GM21381 (cell line): Measurements from ENCODE around the gene ROBO1.

Experiments
- ATAC-seq: cut with Tn5 transposase; IDR thresholded peaks from one replicate; pipeline ENCODE4 v1.9.1; 2021; ENCODE audit warnings: mild to moderate bottlenecking, moderate library complexity; ENCODE audit not compliant: unreplicated experiment

Gene ROBO1

DNA sequence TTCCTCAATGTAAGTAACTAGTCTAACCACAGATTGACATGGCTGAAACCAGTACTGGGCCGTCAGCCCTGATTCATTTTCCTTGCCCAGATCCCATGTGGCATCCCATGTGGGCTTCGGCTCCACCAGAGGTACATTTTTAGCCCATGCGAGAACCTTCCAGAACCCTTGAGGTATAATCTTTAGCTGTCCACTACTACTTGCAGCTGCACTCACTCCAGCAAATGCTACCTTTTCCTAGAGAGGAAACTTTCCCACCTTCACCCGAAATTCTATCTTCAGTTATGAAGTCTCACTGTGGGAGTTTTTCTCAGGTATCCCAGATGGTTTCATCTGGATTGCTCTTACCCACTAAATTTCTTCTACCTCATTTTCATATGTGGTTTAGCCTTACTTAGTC is 907.2 kb downstream of the ROBO1 start:
- no peak for ATAC-seq

DNA sequence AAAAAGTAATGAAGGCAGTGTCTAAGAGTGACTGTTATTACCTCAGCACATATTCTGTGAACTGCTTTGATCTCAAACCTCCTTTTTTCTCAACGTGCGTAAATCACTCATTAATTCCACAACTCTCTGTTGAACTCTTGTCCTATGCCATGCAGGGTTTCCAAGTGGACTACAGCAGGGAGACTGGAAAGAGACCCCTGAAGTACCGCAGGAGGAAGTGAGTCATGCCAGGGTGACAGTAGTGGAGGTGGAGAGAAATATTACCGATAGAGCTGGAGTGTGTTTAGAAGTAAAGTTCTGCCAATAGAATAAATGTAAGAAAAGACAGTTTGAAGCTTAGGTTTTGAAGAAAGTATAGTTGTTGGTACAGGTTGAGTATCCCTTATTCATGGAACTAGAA is 908.9 kb downstream of the ROBO1 start:
- ATAC-seq, result no peak

DNA sequence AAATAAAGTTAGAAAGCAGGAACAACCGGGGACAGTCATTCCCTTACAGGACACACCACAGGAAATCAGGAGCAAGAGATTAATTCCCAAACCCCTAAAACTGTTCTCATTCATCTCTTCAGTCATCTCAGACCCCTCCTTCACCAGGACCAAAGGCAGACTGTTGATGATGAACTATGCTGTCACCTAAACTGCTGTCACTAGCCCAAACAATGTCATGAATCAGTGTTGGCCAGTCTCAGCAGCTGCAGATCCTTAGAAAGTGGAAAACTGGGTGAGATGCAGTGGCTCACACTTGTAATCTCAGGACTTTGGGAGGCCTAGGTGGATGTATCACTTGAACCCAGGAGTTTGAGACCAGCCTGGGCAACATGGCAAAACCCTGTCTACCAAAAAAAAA is 909.6 kb downstream of the ROBO1 start:
- ATAC-seq, result no peak

DNA sequence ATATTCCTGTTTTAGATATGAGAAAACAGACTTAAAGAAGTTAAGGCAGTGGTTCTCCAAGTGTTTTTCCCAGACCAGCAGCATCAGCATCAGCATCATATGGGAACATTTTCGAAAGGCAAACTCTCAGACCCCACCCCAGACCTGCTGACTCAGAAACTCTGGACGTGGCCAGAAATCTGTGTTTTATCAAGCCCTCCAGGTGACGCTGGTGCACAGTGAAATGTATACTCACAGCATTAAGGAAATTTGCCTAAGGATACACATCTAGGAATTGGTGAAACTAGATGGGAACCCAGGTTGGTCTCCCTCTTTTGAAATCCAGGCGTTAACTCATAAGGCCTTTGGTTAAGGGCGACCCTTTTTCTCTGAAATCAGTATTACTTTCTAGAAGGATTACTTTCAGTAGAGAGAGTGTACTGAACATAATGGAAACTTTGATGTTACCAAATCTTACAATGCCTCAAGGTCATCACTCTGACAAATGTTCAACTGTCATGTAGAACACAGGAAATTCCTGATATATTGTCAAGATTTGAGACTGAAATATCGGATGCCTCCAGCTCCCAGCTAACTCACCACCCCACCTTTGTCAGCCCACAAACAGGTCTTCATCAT is 910.2 kb downstream of the ROBO1 start:
- ATAC-seq, result no peak

DNA sequence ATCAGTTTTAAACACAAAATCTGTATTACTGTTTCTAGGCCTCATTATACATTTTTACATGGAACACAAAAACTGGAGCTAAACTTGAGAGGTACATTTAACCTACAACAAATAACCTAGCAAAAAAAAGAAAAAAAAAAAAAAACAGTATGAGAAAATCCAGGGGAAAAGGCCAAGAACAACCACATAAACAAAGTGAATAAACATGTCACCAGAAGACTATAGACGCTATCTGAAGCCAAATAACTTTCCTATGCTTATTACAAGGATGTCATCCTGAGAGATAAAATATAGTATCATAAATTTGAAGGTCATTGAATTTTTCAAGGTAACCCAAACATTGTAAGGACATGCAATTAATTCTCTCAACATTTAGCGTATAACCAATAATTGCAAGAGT is 911.6 kb downstream of the ROBO1 start:
- no peak for ATAC-seq

DNA sequence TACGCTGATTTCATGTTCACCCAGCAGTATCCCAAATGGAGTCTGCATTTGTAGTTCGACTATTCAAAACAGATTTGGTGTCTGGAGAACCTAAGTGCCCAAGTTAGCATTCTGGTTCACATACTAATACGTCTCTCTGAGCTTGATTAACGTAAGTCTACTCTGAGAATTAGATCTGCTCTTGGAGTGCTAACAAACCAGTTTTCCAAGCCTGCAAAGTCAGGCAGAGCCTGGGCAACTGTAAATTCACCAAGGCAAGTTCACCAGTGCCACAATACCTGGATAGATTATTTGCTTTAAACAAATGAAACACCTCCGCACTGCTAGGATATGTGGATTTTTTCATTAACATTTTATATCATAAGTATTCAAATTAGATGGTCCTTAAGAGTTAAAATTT is 912.6 kb downstream of the ROBO1 start:
- no peak for ATAC-seq

DNA sequence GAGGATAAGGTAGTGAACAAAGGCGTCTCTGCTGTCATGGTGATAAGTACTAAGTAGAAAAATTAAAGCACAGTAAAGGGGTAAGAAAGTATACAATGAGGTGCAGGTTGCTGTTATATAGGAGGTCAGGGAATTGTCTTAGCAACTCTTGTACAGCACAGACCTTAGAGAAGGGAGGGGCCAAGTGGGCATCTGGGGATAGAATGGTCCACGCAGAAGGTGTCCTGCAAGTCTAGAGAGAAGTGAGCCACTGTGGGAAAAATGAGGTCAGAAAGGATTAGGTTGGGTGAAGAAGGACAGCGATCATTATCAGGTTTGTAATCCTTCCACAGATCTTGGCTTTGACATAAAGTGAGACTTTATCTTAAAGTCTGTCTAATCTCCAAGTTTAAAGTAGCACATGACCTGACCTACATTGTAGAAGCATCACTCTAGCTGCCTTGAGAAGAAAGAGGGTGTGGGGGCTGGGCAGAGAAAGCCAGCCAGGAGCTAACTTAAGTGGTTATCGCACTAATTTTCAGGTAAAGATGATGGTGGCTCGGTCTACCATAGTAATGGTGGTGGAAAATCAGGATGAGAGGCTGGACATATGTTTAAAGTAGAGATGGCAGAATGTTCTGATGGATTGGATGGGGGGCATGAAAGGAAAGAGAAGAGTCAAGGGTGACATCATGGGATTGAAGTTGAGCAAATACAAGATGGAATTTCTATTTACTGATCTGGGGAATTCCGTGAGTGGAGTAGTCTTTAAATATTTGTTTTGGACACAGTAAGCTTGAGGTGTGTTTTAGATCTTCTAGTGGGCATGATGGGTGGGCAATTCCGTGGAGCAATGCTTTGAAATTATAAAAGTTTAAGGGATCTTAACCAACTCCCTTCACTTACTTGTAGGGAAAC is 919.2 kb downstream of the ROBO1 start:
- ATAC-seq, result no peak

DNA sequence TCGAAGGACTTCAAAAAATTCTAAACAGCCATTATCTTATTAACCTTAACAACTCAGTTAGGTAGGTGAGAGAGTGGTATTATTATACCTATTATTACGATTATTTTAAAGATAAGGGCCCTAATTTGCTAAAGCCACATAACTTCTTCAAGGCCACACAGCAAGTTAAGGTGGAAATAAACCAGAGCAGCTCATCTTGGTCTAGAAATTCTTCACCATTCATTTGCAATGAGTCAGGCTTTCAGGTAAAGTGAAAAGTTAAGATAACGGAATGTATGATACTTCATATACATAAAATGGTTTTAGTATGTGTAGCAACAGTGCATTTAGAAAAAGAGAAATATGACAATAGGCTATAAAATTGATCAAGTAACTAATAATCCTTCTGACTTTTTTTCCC is 920.2 kb downstream of the ROBO1 start:
- no peak for ATAC-seq

DNA sequence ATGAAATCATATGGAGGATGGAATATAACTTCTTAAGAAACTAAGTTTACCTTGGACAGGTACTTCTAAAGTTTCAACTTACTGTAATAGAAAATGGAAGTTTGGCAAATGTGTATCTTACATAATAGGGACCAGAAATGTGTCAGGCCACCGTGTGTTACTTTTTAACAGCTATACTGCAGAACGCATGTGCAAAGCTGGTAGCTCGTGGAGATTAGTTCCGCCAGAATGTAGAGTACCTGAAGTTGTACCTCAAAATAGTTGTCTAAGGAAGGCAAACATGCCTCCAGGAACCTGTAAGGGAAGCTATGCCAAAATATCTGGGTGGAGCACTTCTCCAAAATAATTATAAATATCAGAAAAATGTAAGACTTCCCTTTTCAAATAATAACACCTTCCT is 920.6 kb downstream of the ROBO1 start:
- ATAC-seq, result no peak

DNA sequence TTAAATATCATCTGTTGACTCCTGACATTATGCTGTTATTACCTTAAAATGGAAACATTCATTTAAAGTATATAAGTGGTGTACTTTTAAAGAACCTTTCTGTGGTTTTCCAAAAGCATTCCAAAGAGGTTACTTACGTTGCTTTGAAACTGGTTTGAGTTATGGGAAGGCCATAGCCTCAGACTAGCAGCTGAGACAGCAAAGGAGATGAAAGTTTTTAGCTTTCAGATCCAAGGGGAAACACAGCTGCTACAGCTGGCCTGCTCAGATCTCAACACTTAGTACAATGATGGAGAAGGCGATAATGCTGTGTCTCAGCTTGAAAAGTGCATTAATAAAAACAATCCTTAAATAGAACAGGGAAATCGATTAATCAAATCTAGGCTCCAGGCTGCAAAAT is 921.1 kb downstream of the ROBO1 start:
- no peak for ATAC-seq

DNA sequence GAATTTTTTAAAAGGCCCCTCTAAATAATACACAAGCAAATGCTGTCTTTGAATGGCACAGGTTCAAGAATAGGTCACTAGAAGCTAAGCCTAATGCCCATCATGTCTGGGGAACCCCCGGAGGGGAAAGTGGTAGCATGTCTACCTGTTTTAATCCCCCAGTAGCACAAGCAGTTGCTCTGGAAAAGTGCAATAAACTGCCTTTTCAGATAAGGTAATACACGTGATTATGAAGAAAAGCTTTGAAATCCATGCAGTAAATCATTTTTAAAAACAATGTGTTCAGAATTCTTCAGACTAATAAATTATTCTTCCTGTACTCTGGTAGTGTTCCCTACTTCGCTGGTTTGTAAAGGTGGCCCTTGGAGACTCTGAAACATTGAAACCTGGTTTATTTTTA is 922.2 kb downstream of the ROBO1 start:
- no peak for ATAC-seq

DNA sequence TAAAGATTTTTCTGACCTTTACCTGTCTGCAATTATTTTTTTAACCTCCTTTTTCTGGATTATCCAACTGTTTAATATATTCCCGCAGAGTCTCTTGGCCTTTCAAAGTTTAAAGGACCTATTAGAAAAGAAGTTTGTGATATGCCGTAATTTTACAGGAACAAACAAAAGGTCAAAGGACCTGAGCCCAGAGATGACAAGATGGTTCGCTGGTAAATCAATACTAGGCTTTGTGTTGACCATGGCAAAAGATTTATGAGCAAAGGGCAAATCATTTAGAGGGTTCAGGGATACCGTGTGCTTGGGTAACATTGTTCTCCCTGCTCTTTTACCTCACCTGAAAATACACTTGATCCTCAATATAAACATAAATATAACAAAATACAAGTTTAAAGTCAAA is 923.5 kb downstream of the ROBO1 start:
- no peak for ATAC-seq

DNA sequence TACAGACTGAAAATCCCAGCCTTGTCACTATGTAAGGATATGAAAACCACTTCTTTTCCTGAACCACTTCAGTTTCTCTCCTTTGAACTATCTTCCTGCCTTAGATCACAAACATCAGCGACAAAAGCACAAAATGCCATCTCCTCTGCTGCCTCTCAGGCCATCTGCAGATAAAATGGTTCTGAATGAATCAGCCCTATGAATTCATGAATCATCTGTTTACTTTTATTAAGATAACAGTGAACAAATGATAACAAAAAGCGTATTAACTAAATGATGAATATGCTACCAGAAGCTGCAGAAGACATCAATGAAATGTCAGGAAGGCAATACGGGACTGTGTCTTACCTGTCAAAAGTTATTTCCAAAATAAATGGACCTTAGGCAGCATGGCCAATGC is 928.1 kb downstream of the ROBO1 start:
- no peak for ATAC-seq

DNA sequence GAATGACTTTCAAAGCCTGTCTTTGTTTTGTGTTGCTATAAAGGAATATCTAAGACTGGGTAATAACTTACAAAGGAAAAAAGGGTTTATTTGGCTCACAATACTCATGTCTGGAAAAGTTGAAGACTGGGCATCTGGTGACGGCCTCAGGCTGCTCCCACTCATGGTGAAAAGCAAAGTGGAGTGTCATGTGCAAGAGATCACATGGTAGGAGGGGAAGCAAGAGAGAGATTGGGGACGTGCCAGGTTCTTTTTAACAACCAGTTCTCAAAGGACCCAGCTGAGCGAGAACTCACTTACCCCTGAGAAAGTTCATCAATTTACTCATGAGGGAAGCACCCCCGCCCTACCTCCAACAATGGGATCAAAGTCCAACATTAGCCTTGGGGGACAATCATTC is 929.4 kb downstream of the ROBO1 start:
- ATAC-seq, result no peak

DNA sequence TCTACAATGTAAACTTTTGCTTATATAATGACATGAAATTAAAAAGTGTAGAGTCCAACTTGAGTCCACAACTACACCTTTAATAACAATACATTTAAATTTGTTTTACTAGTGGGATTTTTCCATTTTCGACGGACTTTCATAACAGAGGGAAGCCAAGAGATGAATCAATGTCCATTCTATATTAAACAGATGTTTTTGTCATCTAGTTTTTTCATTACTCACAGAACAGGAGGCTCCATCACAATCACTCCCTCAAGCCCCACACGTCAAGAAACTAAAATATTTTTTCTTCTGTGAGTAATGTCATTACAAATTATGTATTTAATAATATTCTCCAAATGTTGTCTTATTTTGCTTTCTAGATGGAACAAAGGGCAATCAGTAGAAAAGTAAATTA is 932.9 kb downstream of the ROBO1 start:
- no peak for ATAC-seq

DNA sequence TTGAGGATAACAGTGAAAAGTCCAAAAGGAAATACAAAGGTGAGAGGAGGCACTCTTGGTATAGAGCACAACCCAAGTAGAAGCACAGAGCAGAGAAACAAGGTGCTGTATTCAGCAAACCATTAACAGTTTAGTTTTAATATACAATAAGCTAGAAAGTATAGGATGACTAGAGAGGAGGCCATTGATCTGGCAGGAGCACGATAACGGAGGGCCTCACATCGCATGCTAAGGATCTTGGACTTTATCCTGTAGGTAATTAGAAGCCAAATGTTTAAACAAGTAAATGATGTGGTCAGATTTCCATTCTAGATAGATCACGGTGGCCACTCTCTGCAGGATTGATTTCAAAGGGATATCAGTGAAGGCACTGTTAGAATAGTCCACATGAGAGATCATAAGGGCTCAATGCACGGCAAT is 935.0 kb downstream of the ROBO1 start:
- ATAC-seq, result no peak

DNA sequence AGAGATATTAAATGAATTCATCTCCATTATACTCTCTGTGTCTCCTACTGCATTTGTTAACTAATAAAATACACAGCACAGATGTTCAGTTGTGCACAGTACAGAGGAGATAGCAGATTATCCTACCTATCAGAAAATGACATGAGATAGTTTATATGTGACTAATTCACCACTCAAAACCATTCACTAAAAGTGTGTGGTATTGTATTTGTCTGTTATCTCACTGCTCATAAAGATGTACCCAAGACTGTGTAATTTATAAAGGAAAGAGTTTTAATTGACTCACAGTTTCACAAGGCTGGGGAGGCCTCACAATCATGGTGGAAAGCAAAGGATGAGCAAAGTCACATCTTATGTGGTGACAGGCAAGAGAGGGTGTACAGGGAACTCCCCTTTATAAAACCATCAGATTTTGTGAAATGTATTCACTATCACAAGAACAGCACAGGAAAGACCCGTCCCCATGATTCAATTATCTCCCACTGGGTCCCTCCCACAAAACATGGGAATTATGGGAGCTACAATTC is 936.3 kb downstream of the ROBO1 start:
- no peak for ATAC-seq

DNA sequence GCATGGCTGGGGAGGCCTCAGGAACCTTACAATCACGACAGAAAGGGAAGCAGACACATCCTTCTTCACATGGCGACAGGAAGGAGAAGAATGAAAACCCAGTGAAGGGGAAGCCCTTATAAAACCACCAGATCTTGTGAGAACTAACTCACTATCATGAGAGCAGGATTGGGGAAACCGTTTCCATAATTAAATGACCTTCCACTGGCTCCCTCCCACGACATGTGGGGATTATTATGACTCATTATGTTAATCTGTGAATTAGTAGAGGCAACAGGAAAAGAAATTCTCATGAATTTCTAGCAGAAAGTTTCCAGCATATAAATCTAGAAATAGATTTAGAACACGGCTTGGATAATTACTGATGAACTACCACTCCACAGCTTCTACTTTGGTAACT is 937.3 kb downstream of the ROBO1 start:
- ATAC-seq, result no peak

DNA sequence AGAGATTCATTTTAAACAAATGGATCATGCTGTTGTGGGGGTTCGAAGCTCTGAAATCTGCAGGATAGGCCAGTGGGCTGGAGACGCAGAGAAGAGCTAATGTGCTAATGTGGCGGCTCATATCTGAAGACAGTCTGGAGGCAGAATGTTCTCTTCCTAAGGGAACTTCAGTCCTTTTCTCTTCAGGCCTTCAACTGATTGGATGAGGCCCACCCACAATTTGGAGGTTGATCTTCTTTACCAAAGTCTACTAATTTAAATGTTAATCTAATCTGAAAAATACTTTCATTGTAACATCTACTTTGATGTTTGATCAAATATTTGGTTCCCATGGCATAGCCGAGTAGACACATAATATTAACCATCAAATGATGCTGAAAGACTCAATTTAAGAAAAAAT is 940.2 kb downstream of the ROBO1 start:
- no peak for ATAC-seq

DNA sequence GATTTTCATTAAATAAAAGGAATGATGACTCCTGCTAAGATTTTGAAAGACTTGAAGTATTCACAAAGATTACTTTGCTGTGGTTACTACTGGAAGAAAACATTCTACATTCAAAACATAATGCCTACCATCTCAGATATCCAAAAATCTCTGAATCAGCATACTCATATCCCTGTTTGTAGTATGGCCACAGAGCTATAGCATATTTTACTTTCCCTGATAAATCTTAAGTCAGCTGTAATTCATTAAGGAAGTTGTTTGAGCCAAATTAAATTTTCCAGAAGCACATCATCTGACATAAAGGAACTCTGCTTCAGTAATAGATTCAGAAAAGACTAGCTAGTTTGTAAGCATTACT is 942.0 kb downstream of the ROBO1 start:
- no peak for ATAC-seq

DNA sequence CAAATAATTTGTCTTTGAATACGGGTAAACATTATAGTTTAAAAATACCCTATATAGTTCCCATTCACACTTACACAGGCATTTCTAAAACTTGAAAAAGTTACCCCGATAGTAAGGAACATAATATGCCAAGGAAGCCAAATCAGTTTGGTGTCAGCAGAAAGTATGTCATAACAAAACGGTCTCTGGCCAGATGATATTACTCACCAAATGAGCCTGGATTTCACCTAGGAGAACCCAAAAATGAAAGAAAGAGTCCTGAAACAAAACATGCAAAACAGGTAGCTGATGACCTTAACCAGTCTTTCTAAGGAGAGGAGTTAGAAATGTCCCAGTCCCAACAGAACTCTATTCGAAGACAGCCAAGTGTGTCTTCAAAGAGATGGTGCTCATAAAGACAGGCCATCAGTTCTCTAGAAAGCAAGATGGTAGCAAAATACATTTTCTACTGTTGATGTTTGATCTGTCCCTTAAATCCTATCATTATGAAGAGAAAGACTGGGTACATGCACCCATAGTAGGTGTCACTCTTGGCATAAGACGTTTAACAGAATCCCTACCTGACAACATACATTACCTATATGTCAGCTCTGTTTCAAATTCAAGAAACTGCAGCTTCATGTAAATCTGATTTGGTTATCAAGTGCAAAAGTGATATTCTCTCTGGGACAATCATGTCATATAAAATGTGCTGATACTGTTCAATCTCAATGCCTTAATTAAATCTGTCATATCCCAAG is 942.5 kb downstream of the ROBO1 start:
- ATAC-seq, result no peak

DNA sequence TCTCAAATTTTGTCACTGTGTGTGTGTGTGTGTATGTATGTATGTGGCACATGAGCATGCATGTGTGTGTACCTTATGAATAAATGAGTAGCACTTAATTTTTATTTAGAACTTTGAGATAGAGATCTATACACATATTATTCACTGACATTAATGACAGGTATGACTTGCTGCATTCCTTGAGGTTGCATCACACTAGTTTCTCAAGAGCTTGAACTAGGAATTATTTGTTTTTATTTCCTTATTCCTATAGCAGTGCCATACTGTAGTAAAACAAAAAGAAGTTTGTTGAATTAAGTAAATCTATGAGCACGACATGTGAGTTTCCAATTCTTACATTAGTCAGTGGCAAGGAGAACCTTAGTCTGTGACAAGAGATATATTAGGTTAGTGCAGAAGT is 943.9 kb downstream of the ROBO1 start:
- ATAC-seq, result no peak
